Trophoblast cell (in vitro differentiated cells and primary cell): ENCODE results near the gene ECEL1.

Experiments used
- DNase-seq, 2 donors: peaks; one replicate each; pipeline ENCODE4 v3.0.0-alpha.2; 2016
- H2AFZ ChIP-seq: 2 replicates; pipeline ENCODE4 v1.6.1; 2013; ENCODE audit warnings: low read length, moderate library complexity, mild to moderate bottlenecking; ENCODE audit not compliant: insufficient read depth, poor library complexity
- H2AK5ac ChIP-seq: 2 replicates; pipeline ENCODE4 v1.6.1; 2013; ENCODE audit warnings: mild to moderate bottlenecking, low read length
- H2BK120ac ChIP-seq: 2 replicates; pipeline ENCODE4 v1.6.1; 2013; ENCODE audit warnings: low read length, mild to moderate bottlenecking, moderate library complexity; ENCODE audit not compliant: insufficient read depth, poor library complexity
- H2BK12ac ChIP-seq: 2 replicates; pipeline ENCODE4 v1.6.1; 2013; ENCODE audit warnings: mild to moderate bottlenecking, low read length, moderate library complexity
- H2BK5ac ChIP-seq: 2 replicates; pipeline ENCODE4 v1.6.1; 2013; ENCODE audit warnings: low read length, low read depth, moderate library complexity, mild to moderate bottlenecking; ENCODE audit not compliant: poor library complexity
- H3K14ac ChIP-seq: 2 replicates; pipeline ENCODE4 v1.6.1; 2013; ENCODE audit warnings: mild to moderate bottlenecking, low read length
- H3K18ac ChIP-seq: 2 replicates; pipeline ENCODE4 v1.6.1; 2013; ENCODE audit warnings: mild to moderate bottlenecking, low read length
- H3K23ac ChIP-seq: 2 replicates; pipeline ENCODE4 v1.6.1; 2013; ENCODE audit warnings: low read length
- H3K27ac ChIP-seq: 2 replicates; pipeline ENCODE4 v1.5.1; 2013; ENCODE audit warnings: low read depth, mild to moderate bottlenecking, inconsistent platforms, low read length, moderate library complexity
- H3K27me3 ChIP-seq: 2 replicates; pipeline ENCODE4 v1.6.1; 2013; ENCODE audit warnings: inconsistent platforms, mild to moderate bottlenecking, low read length, moderate library complexity; ENCODE audit not compliant: insufficient read depth
- H3K36me3 ChIP-seq, 2 experiments: 1 replicate in 1 of 2; 2 replicates in 1 of 2; pipeline ENCODE4 v1.6.1; 2013; ENCODE audit warnings: low read length in 2 of 2, mild to moderate bottlenecking in 2 of 2, moderate library complexity in 1 of 2; ENCODE audit not compliant: insufficient read depth in 2 of 2, control insufficient read depth in 1 of 2
- H3K4ac ChIP-seq: 2 replicates; pipeline ENCODE4 v1.6.1; 2013; ENCODE audit warnings: low read depth, mild to moderate bottlenecking, low read length, moderate library complexity
- H3K4me1 ChIP-seq, 2 experiments: 1 replicate in 1 of 2; 2 replicates in 1 of 2; pipeline ENCODE4 v1.6.1; 2013; ENCODE audit warnings: low read length in 2 of 2, mild to moderate bottlenecking in 2 of 2, moderate library complexity in 1 of 2; ENCODE audit not compliant: insufficient read depth in 2 of 2, control insufficient read depth in 1 of 2
- H3K4me2 ChIP-seq: 2 replicates; pipeline ENCODE4 v1.6.1; 2013; ENCODE audit warnings: inconsistent platforms, mild to moderate bottlenecking, low read length, moderate library complexity
- H3K4me3 ChIP-seq: 2 replicates; pipeline ENCODE4 v1.5.1; 2013; ENCODE audit warnings: mild to moderate bottlenecking, low read depth, low read length, inconsistent platforms
- H3K79me1 ChIP-seq: one replicate; pipeline ENCODE4 v1.6.1; 2013; ENCODE audit warnings: low read length
- H3K79me2 ChIP-seq: 2 replicates; pipeline ENCODE4 v1.6.1; 2013; ENCODE audit warnings: low read length, mild to moderate bottlenecking; ENCODE audit not compliant: control insufficient read depth, insufficient read depth, poor library complexity
- H3K9ac ChIP-seq: 2 replicates; pipeline ENCODE4 v1.6.1; 2013; ENCODE audit warnings: mild to moderate bottlenecking, low read length
- H3K9me3 ChIP-seq: 2 replicates; pipeline ENCODE4 v1.6.1; 2013; ENCODE audit warnings: low read depth, mild to moderate bottlenecking, control low read depth, inconsistent platforms, low read length; ENCODE audit not compliant: insufficient read depth
- H4K12ac ChIP-seq: 2 replicates; pipeline ENCODE4 v1.6.1; 2013; ENCODE audit warnings: low read depth, mild to moderate bottlenecking, low read length, moderate library complexity
- H4K8ac ChIP-seq: 2 replicates; pipeline ENCODE4 v1.6.1; 2013; ENCODE audit warnings: low read depth, mild to moderate bottlenecking, low read length, moderate library complexity
- H4K91ac ChIP-seq: one replicate; pipeline ENCODE4 v1.6.1; 2013; ENCODE audit warnings: low read depth, mild to moderate bottlenecking, low read length, moderate library complexity
- WGBS: extraction: QIAGEN DNeasy Blood & Tissue Kit; methylation state at CpG from one replicate; pipeline ENCODE4 v1.1.7; 2013; ENCODE audit warnings: missing lambda C conversion rate; ENCODE audit not compliant: insufficient read length, insufficient coverage; ENCODE audit errors: extremely low coverage; 5-methylcytosine and 5-hydroxymethylcytosine counted together

Gene ECEL1

DNA sequence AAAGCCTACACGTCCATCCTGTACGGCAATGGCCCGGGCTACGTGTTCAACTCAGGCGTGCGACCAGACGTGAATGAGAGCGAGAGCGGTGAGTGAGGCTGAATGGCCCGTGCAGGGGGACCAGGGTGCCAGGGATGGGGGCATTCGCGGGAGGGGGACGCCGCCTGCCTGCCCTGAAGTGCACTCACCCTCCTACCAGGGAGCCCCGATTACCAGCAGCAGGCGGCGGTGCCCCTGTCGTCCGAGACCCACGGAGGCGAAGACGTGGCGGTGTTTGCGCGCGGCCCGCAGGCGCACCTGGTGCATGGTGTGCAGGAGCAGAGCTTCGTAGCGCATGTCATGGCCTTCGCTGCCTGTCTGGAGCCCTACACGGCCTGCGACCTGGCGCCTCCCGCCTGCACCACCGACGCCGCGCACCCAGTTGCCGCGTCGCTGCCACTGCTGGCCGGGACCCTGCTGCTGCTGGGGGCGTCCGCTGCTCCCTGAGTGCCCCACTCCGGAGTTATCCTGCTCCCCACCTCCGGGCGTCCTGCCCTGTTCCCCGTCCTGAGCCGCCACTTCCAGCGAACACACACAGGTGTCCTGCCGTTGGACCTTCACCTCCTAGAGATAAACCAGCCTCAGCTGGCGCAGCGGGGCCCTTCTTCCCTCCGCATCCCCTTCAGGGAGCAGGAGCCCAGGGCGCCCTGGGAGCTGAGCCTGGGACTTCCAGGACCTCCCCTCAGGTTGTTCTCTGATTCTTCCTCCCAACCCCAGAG, 28.8 kb downstream of the ECEL1 start:
- Histone ChIP-seq H3K36me3 (no peaks in the 10 kb centered on the region), H3K4ac (no peak overlapping the region), H4K8ac (no peak overlapping the region), H2BK5ac (no peak overlapping the region), H3K27me3 (no peaks in the 10 kb centered on the region), H3K79me1 (no peaks in the 10 kb centered on the region), H3K79me2 (no peaks in the 10 kb centered on the region), H2BK120ac (no peak overlapping the region), H2AK5ac (no peak overlapping the region), H3K23ac (no peak overlapping the region), H3K4me3 (no peak overlapping the region), H3K14ac (no peak overlapping the region), H4K12ac (no peak overlapping the region), H3K27ac (no peak overlapping the region), H3K9me3 (peaks cover 6% of the 10 kb centered on the region), H3K4me2 (no peak overlapping the region), H2BK12ac (no peak overlapping the region), H3K9ac (no peak overlapping the region), H4K91ac (no peak overlapping the region), H3K4me1 (no peaks in the 10 kb centered on the region), H2AFZ (no peak overlapping the region), H3K18ac (no peak overlapping the region)
- whole genome bisulfite sequencing = no CpG with 5 or more reads among the region's 56 CpGs
- no peak for DNase-seq

GRCh38 chr2:232458051-232458660, 29.5 kb downstream of the ECEL1 start:
- no CpG with 5 or more reads among the region's 25 CpGs for WGBS

GRCh38 chr2:232457121-232458011, 30.3 kb downstream of the ECEL1 start:
- Histone ChIP-seq H2BK12ac (no peak overlapping the region), H3K4me2 (no peak overlapping the region), H4K12ac (no peak overlapping the region), H3K14ac (no peak overlapping the region), H3K27me3 (no peaks in the 10 kb centered on the region), H3K4ac (no peak overlapping the region), H2AK5ac (no peak overlapping the region), H3K27ac (no peak overlapping the region), H4K8ac (no peak overlapping the region), H3K79me1 (no peaks in the 10 kb centered on the region), H3K4me1 (no peaks in the 10 kb centered on the region), H3K36me3 (no peaks in the 10 kb centered on the region), H4K91ac (no peak overlapping the region), H3K23ac (no peak overlapping the region), H3K18ac (no peak overlapping the region), H2BK5ac (no peak overlapping the region), H2AFZ (no peak overlapping the region), H3K4me3 (no peak overlapping the region), H3K79me2 (no peaks in the 10 kb centered on the region), H3K9me3 (peaks cover 6% of the 10 kb centered on the region), H3K9ac (no peak overlapping the region), H2BK120ac (no peak overlapping the region)
- WGBS = no CpG with 5 or more reads among the region's 21 CpGs
- no peak for DNase-seq

More at GRCh38 chr2:232458051-232458660, 29.5 kb downstream of the ECEL1 start:
- Histone ChIP-seq H3K4me1 (no peaks in the 10 kb centered on the region), H3K27me3 (no peaks in the 10 kb centered on the region), H2BK120ac (no peak overlapping the region), H3K9me3 (peaks cover 6% of the 10 kb centered on the region), H2BK12ac (no peak overlapping the region), H3K4me3 (no peak overlapping the region), H3K4ac (no peak overlapping the region), H3K79me2 (no peaks in the 10 kb centered on the region), H4K8ac (no peak overlapping the region), H3K14ac (no peak overlapping the region), H3K27ac (no peak overlapping the region), H3K9ac (no peak overlapping the region), H3K36me3 (no peaks in the 10 kb centered on the region), H4K12ac (no peak overlapping the region), H3K4me2 (no peak overlapping the region), H2BK5ac (no peak overlapping the region), H3K23ac (no peak overlapping the region), H3K18ac (no peak overlapping the region), H4K91ac (no peak overlapping the region), H2AK5ac (no peak overlapping the region), H2AFZ (no peak overlapping the region), H3K79me1 (no peaks in the 10 kb centered on the region)
- DNase-seq = no peak

GRCh38 chr2:232456296-232457120, 31.1 kb downstream of the ECEL1 start:
- Histone ChIP-seq H4K91ac (no peak overlapping the region), H3K79me2 (no peaks in the 10 kb centered on the region), H3K23ac (no peak overlapping the region), H3K4me3 (no peak overlapping the region), H4K12ac (no peak overlapping the region), H2AK5ac (no peak overlapping the region), H4K8ac (no peak overlapping the region), H3K4me1 (no peaks in the 10 kb centered on the region), H3K36me3 (no peaks in the 10 kb centered on the region), H3K4ac (no peak overlapping the region), H2BK120ac (no peak overlapping the region), H2BK5ac (no peak overlapping the region), H3K27ac (no peak overlapping the region), H2BK12ac (no peak overlapping the region), H2AFZ (no peak overlapping the region), H3K14ac (no peak overlapping the region), H3K4me2 (no peak overlapping the region), H3K79me1 (no peaks in the 10 kb centered on the region), H3K27me3 (no peaks in the 10 kb centered on the region), H3K18ac (no peak overlapping the region), H3K9ac (no peak overlapping the region), H3K9me3 (peaks cover 6% of the 10 kb centered on the region)
- DNase-seq = no peak
- WGBS = no CpG with 5 or more reads among the region's 27 CpGs
